A549 (cell line): ENCODE data around the gene TACC2.

ENCODE experiments used
- CEBPB ChIP-seq, 2 experiments: fragments of >200 bp in 1 of 2; sonication (Bioruptor Twin) in 1 of 2; formaldehyde crosslinking in 1 of 2; IDR thresholded peaks; 2 replicates each; pipeline ENCODE4 v1.6.1; 2012 to 2016
- CHD2 ChIP-seq: fragments of 150-350 bp; IDR thresholded peaks from 2 replicates; pipeline ENCODE4 v1.6.1; 2014; ENCODE audit warnings: low read length; ENCODE audit not compliant: partially characterized antibody
- CTCF ChIP-seq: fragments of >200 bp; sonication (Bioruptor Twin); formaldehyde crosslinking; IDR thresholded peaks from 3 replicates; pipeline ENCODE4 v1.5.1; 2016
- EP300 ChIP-seq, 2 experiments: fragments of >200 bp; sonication (Bioruptor Twin); formaldehyde crosslinking; IDR thresholded peaks; 2 replicates in 1 of 2; 3 replicates in 1 of 2; pipeline ENCODE4 v1.6.1; 2016 to 2017
- FOSL2 ChIP-seq, 2 experiments: fragments of 450-650 bp in 1 of 2; fragments of >200 bp in 1 of 2; sonication (Bioruptor Twin) in 1 of 2; formaldehyde crosslinking; IDR thresholded peaks; 2 replicates each; pipeline versions ENCODE4 v1.5.0 to v1.6.1; 2016 to 2020; ENCODE audit warnings: mild to moderate bottlenecking in 1 of 2, moderate library complexity in 1 of 2
- HOXA7 ChIP-seq: fragments of 250-450 bp; sonication (Bioruptor Pico); IDR thresholded peaks from 2 replicates; pipeline ENCODE4 v1.5.0; 2020; ENCODE audit warnings: mild to moderate bottlenecking, moderate library complexity
- JUNB ChIP-seq: fragments of >200 bp; sonication (Bioruptor Twin); formaldehyde crosslinking; IDR thresholded peaks from 2 replicates; pipeline ENCODE4 v1.6.1; 2016
- MYC ChIP-seq: IDR thresholded peaks from 2 replicates; pipeline ENCODE4 v1.6.1; 2012; ENCODE audit warnings: mild to moderate bottlenecking, inconsistent platforms, low read length, improper control_type of control experiment, borderline replicate concordance
- POLR2A ChIP-seq: IDR thresholded peaks from 2 replicates; pipeline ENCODE4 v1.6.1; 2012; ENCODE audit warnings: mild to moderate bottlenecking, low read length
- RARB ChIP-seq: fragments of 250-450 bp; sonication (Bioruptor Pico); IDR thresholded peaks from 2 replicates; pipeline ENCODE4 v1.8.0; 2021; ENCODE audit warnings: mild to moderate bottlenecking, moderate library complexity
- ZFP36 ChIP-seq: fragments of 450-650 bp; IDR thresholded peaks from 2 replicates; pipeline ENCODE4 v1.6.1; 2014; ENCODE audit warnings: borderline replicate concordance; ENCODE audit not compliant: partially characterized antibody
- ZNF302 ChIP-seq: fragments of 250-450 bp; sonication (Bioruptor Pico); IDR thresholded peaks from 2 replicates; pipeline ENCODE4 v1.9.0; 2021; ENCODE audit warnings: inconsistent platforms, mild to moderate bottlenecking, moderate library complexity
- TF ChIP-seq, protein P1 (sequence below): fragments of 450-650 bp; IDR thresholded peaks from 2 replicates; pipeline ENCODE4 v1.6.1; 2014; ENCODE audit warnings: antibody characterized with exemption

GRCh38 chr10:122197611-122198222, 208.8 kb downstream of the TACC2 start:
- TF ChIP-seq CTCF (no peak), CEBPB (IDR thresholded peaks at IDR 0.05) (peak; percentile 34 to 62; a peak in 2 of 4 replicates), MYC (no peak), CHD2 (no peak), POLR2A (no peak), ZNF302 (no peak), EP300 (IDR thresholded peaks at IDR 0.05) (no peak), RARB (CRISPR knock-in tag) (no peak), ZFP36 (no peak), HOXA7 (CRISPR knock-in tag) (no peak), JUNB (no peak), FOSL2 (IDR thresholded peaks at IDR 0.05) (no peak), FOSL2 (CRISPR knock-in tag; IDR thresholded peaks at IDR 0.05) (no peak)
- TF ChIP-seq, protein P1, sequence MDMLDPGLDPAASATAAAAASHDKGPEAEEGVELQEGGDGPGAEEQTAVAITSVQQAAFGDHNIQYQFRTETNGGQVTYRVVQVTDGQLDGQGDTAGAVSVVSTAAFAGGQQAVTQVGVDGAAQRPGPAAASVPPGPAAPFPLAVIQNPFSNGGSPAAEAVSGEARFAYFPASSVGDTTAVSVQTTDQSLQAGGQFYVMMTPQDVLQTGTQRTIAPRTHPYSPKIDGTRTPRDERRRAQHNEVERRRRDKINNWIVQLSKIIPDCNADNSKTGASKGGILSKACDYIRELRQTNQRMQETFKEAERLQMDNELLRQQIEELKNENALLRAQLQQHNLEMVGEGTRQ, result no peak
